GM12878 (cell line): Measurements from ENCODE around the gene KIRREL3. TPM values are rescaled to one million over a fixed set of nuclear protein-coding genes. Genes with fewer than 3 reads are reported as not detected.
A peak's percentile ranks its signal among the peaks of the same experiment; 100 is the strongest.

Experiments
- ATAC-seq: fragments of 200-7000 bp; cut with Tn5 transposase; 3 replicates; pipeline ENCODE4 v1.9.1; 2020; ENCODE audit warnings: mild to moderate bottlenecking, moderate library complexity
- BruUV-seq: library from RNA; stranded (reverse); fragments of 400-500 nt; replicated peaks from 2 replicates; lab custom pipeline; 2021; lab: Mats Ljungman, UMichigan
- CTCF ChIA-PET: fragments of 300-600 bp; sonication (Branson Sonifier 250); formaldehyde crosslinking; extraction: SDS; loops from one replicate; lab custom pipeline; 2021; ENCODE audit warnings: inconsistent platforms; lab: Yijun Ruan, JAX
- POLR2A ChIA-PET: fragments of 350-600 bp; formaldehyde crosslinking; extraction: SDS; loops from one replicate; lab custom pipeline; 2021; ENCODE audit warnings: inconsistent platforms; lab: Charles Lee
- RAD21 ChIA-PET: fragments of 300-600 bp; sonication (Branson Sonifier 250); formaldehyde crosslinking; loops from one replicate; lab custom pipeline; 2023; ENCODE audit warnings: antibody characterized with exemption; ENCODE audit not compliant: unreplicated experiment; lab: Charles Lee
- SMC1A ChIA-PET: fragments of 300-600 bp; sonication (Branson Sonifier 250); formaldehyde crosslinking; loops from one replicate; lab custom pipeline; 2023; ENCODE audit not compliant: unreplicated experiment, uncharacterized antibody; lab: Charles Lee
- DNase-seq: peaks from one replicate; pipeline ENCODE4 v3.0.0-alpha.2; 2011; ENCODE audit warnings: low read depth, low spot score
- FAIRE-seq: peaks from 3 replicates; lab custom pipeline; 2011; peaks lifted over from hg19 to GRCh38; lab: Jason Lieb, UNC
- H2AFZ ChIP-seq: 2 replicates; pipeline ENCODE4 v1.6.0; 2011; ENCODE audit warnings: low read depth, low read length, control low read depth; ENCODE audit not compliant: control insufficient read depth
- H3K27ac ChIP-seq: 2 replicates; pipeline ENCODE4 v1.5.1; 2011; ENCODE audit warnings: control low read depth; ENCODE audit not compliant: control insufficient read depth, insufficient read depth
- H3K27me3 ChIP-seq, 2 experiments: replicated peaks in 1 of 2; 2 replicates each; pipeline versions ENCODE4 v1.6.0 to v1.6.1; 2011; ENCODE audit warnings: low read length in 1 of 2; ENCODE audit not compliant: control insufficient read depth in 2 of 2, insufficient read depth in 2 of 2
- H3K36me3 ChIP-seq, 2 experiments: 2 replicates each; pipeline ENCODE4 v1.5.1; 2011; ENCODE audit warnings: low read length in 1 of 2; ENCODE audit not compliant: control insufficient read depth in 2 of 2, insufficient read depth in 2 of 2
- H3K4me1 ChIP-seq: 2 replicates; pipeline ENCODE4 v1.6.1; 2011; ENCODE audit warnings: mild to moderate bottlenecking, low read length, moderate library complexity, mixed read lengths; ENCODE audit not compliant: control insufficient read depth, insufficient read depth
- H3K4me2 ChIP-seq: 2 replicates; pipeline ENCODE4 v1.6.0; 2011; ENCODE audit warnings: control low read depth; ENCODE audit not compliant: control insufficient read depth, insufficient read depth
- H3K4me3 ChIP-seq: fragments of 200-600 bp; sonication (generic); 2 replicates; pipeline ENCODE4 v1.5.1; 2016
- H3K79me2 ChIP-seq: 2 replicates; pipeline ENCODE4 v1.6.0; 2011; ENCODE audit warnings: low read length; ENCODE audit not compliant: control insufficient read depth, insufficient read depth
- H3K9ac ChIP-seq: 2 replicates; pipeline ENCODE4 v1.8.0; 2011; ENCODE audit warnings: low read length, control low read depth, mixed read lengths; ENCODE audit not compliant: control insufficient read depth, insufficient read depth
- H3K9me3 ChIP-seq: replicated peaks from 3 replicates; pipeline ENCODE4 v1.5.1; 2011; ENCODE audit warnings: mild to moderate bottlenecking, low read length; ENCODE audit not compliant: control insufficient read depth, insufficient read depth
- H4K20me1 ChIP-seq: 2 replicates; pipeline ENCODE4 v1.6.0; 2011; ENCODE audit not compliant: control insufficient read depth, insufficient read depth
- BHLHE40 ChIP-seq, 2 experiments: fragments of 450-650 bp in 1 of 2; IDR thresholded peaks; 2 replicates each; pipeline ENCODE4 v1.6.1; 2011 to 2017; ENCODE audit warnings: low read depth in 2 of 2, borderline replicate concordance in 1 of 2, improper control_type of control experiment in 1 of 2, low read length in 1 of 2, mild to moderate bottlenecking in 1 of 2
- CBFB ChIP-seq: IDR thresholded peaks from 2 replicates; pipeline ENCODE4 v1.6.1; 2016; ENCODE audit warnings: antibody characterized with exemption, low read depth
- CEBPB ChIP-seq, 2 experiments: fragments of 150-350 bp in 1 of 2; IDR thresholded peaks; 2 replicates each; pipeline ENCODE4 v1.6.1; 2012 to 2014; ENCODE audit warnings: low read depth in 2 of 2, low read length in 2 of 2, borderline replicate concordance in 1 of 2, inconsistent platforms in 1 of 2
- CUX1 ChIP-seq: IDR thresholded peaks from 2 replicates; pipeline ENCODE4 v1.6.1; 2012; ENCODE audit warnings: improper control_type of control experiment, low read depth, low read length; ENCODE audit not compliant: insufficient replicate concordance
- EGR1 ChIP-seq, 2 experiments: IDR thresholded peaks; 1 replicate in 1 of 2; 2 replicates in 1 of 2; pipeline ENCODE4 v1.6.1; 2011 to 2012; ENCODE audit warnings: low read depth in 2 of 2, low read length in 2 of 2, borderline replicate concordance in 1 of 2, mild to moderate bottlenecking in 1 of 2, moderate library complexity in 1 of 2
- GABPA ChIP-seq: IDR thresholded peaks from 2 replicates; pipeline ENCODE4 v1.6.1; 2014; ENCODE audit warnings: antibody characterized with exemption, low read depth, mild to moderate bottlenecking, inconsistent platforms
- POLR2A ChIP-seq: IDR thresholded peaks from 2 replicates; pipeline ENCODE4 v1.6.1; 2011; ENCODE audit warnings: low read depth, mild to moderate bottlenecking, low read length
- SPI1 ChIP-seq: IDR thresholded peaks from 2 replicates; pipeline ENCODE4 v1.6.1; 2011; ENCODE audit warnings: low read depth, mild to moderate bottlenecking, low read length, moderate library complexity, borderline replicate concordance; ENCODE audit not compliant: insufficient read depth
- ZNF384 ChIP-seq: IDR thresholded peaks from 2 replicates; pipeline ENCODE4 v1.6.1; 2012; ENCODE audit warnings: low read depth, mild to moderate bottlenecking, low read length, improper control_type of control experiment, borderline replicate concordance
- WGBS: methylation state at CpG from one replicate; pipeline ENCODE4 v1.1.6; 2016; ENCODE audit warnings: low lambda C conversion rate; ENCODE audit not compliant: insufficient replicate concordance, insufficient coverage; ENCODE audit errors: missing lambda C conversion rate; 5-methylcytosine and 5-hydroxymethylcytosine counted together
- in situ Hi-C: fragments of 300-500 bp; cut with MboI; formaldehyde crosslinking; loops from 9 replicates; pipeline ENCODE4 v1.14.3; 2018; ENCODE audit warnings: mixed read lengths
- intact Hi-C: fragments of 100-400 bp; cut with micrococcal nuclease; formaldehyde crosslinking; loops from one replicate; pipeline ENCODE4 v1.14.2; 2022; ENCODE audit not compliant: unreplicated experiment
- polyA plus RNA-seq, 11 experiments: library from polyadenylated mRNA; depleted of rRNA in 4 of 11; unstranded in 6 of 11; stranded (reverse) in 5 of 11; fragments of >200 nt; fragmentation: Nextera tagmentation in 4 of 11; fragmentation: Illumina TruSeq in 1 of 11; extraction: Ambion mirVana in 4 of 11; extraction: Trizol in 1 of 11; gene quantifications; 1 replicate in 1 of 11; 2 replicates in 10 of 11; pipeline versions ENCODE4 v1.2.1 to v1.2.3, GENCODE V29; 2011 to 2016; ENCODE audit warnings: inconsistent platforms in 2 of 11, missing spikeins in 2 of 11, low read depth in 1 of 11
- total RNA-seq, 4 experiments: library from RNA; depleted of rRNA in 3 of 4; stranded (reverse); fragments of >200 nt in 3 of 4; fragmentation: Illumina TruSeq in 1 of 4; extraction: Trizol in 1 of 4; gene quantifications; 2 replicates each; pipeline versions ENCODE4 v1.2.1 to v1.2.3, GENCODE V29; 2013 to 2021
- TF ChIP-seq, protein P1 (sequence below): fragments of 150-350 bp; IDR thresholded peaks from 2 replicates; pipeline ENCODE4 v1.6.1; 2016; ENCODE audit warnings: low read depth, low read length

KIRREL3 gene
- total and polyA plus RNA-seq, 10 of the 15 experiments (the other 5 are each of a cell fraction or from before 2014, with no cell fraction given), result under 0.01 TPM; not detected in 9

DNA sequence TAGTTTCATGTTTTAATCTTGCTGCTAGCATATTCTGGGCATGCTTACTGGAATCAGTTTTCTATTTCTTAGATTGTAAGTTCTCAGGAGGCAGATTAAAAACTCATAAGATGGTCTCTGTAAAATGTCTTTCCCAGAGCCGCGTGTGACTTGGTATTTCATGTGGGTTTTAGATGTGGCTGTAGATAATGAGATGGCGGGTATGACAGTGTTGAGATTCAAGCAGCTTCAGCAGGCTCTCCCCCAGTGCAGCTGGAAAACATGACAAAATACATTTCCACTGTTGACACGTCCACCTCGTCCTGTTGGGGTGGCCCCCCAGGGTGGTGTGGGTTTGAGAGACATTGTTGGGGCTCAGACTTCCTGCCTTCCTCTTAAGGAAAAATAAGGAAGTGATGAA is 106.8 kb downstream of the KIRREL3 start:
- ATAC-seq, result no peak
- no peaks in the 10 kb centered on the region for H3K27me3 ChIP-seq

DNA sequence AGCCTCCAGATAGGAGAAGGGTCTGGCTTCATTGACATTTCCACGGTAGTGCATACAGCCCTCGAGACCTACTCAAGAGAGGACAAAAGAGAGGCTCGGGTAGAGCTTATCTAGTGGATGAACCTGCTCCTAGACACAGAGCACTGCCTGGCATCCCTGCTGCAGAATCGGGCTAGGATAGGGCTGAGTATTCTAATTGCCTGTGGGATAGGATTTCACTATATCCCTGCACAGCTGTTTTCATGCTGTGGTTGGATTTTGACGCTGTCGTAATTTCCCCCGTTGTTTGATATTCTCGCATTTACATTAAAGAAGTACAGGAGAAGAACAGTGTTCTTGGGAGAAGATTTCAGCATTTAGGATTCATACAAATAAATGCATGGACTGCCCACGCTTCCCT is 107.8 kb downstream of the KIRREL3 start:
- Histone ChIP-seq H4K20me1 (no peaks in the 10 kb centered on the region), H3K4me1 (no peaks in the 10 kb centered on the region), H3K9ac (no peak overlapping the region), H3K9me3 (no peaks in the 10 kb centered on the region; the same call in 2 of the 3 replicates), H2AFZ (no peak overlapping the region), H3K4me2 (no peak overlapping the region), H3K27ac (no peak overlapping the region), H3K36me3 (no peaks in the 10 kb centered on the region), H3K27me3 (no peaks in the 10 kb centered on the region), H3K79me2 (no peaks in the 10 kb centered on the region), H3K4me3 (no peak overlapping the region)
- RAD21 ChIA-PET, result no interaction called here
- in situ Hi-C loops, result no loop called here
- FAIRE-seq (no peak), DNase-seq (no peak), ATAC-seq (no peak)
- SMC1A ChIA-PET, result interaction anchor here (0.7 kb wide), 1 partner anchor 20 kb away, joined by 3 read pairs; no protein-coding TSS in a partner anchor
- CTCF ChIA-PET, result no interaction called here
- BruUV-seq, result no TSS peak
- POLR2A ChIA-PET, result no interaction called here
- WGBS, result 35% methylated on average over 9 of the region's 9 CpGs
- intact Hi-C loops, result no loop called here
- TF ChIP-seq, protein P1, sequence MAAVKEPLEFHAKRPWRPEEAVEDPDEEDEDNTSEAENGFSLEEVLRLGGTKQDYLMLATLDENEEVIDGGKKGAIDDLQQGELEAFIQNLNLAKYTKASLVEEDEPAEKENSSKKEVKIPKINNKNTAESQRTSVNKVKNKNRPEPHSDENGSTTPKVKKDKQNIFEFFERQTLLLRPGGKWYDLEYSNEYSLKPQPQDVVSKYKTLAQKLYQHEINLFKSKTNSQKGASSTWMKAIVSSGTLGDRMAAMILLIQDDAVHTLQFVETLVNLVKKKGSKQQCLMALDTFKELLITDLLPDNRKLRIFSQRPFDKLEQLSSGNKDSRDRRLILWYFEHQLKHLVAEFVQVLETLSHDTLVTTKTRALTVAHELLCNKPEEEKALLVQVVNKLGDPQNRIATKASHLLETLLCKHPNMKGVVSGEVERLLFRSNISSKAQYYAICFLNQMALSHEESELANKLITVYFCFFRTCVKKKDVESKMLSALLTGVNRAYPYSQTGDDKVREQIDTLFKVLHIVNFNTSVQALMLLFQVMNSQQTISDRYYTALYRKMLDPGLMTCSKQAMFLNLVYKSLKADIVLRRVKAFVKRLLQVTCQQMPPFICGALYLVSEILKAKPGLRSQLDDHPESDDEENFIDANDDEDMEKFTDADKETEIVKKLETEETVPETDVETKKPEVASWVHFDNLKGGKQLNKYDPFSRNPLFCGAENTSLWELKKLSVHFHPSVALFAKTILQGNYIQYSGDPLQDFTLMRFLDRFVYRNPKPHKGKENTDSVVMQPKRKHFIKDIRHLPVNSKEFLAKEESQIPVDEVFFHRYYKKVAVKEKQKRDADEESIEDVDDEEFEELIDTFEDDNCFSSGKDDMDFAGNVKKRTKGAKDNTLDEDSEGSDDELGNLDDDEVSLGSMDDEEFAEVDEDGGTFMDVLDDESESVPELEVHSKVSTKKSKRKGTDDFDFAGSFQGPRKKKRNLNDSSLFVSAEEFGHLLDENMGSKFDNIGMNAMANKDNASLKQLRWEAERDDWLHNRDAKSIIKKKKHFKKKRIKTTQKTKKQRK, result no peak
- TF ChIP-seq GABPA (no peak), POLR2A (no peak), CUX1 (no peak), BHLHE40 (IDR thresholded peaks at IDR 0.05; ENCODE audit: borderline replicate concordance in 1 of 2, low read depth in 2 of 2, low read length in 1 of 2) (no peak), CEBPB (IDR thresholded peaks at IDR 0.05; ENCODE audit: borderline replicate concordance in 1 of 2, low read depth in 2 of 2, low read length in 2 of 2) (no peak), CBFB (no peak)

More for the DNA sequence above, 106.8 kb downstream of the KIRREL3 start:
- Histone ChIP-seq H3K36me3 (no peaks in the 10 kb centered on the region), H2AFZ (no peak overlapping the region), H3K4me3 (no peak overlapping the region), H3K79me2 (no peaks in the 10 kb centered on the region), H3K4me1 (no peaks in the 10 kb centered on the region), H3K9me3 (no peaks in the 10 kb centered on the region; the same call in 2 of the 3 replicates), H3K4me2 (no peak overlapping the region), H3K27ac (no peak overlapping the region), H4K20me1 (no peaks in the 10 kb centered on the region), H3K9ac (no peak overlapping the region)
- ChIA-PET CTCF (no interaction called here), SMC1A (no interaction called here), POLR2A (interaction anchor here (0.6 kb wide), 1 partner anchor 178 kb away, joined by 3 read pairs; no protein-coding TSS in a partner anchor), RAD21 (no interaction called here)
- DNase-seq (no peak), FAIRE-seq (no peak)
- no TSS peak for BruUV-seq
- intact Hi-C loops (no loop called here), in situ Hi-C loops (no loop called here)
- WGBS, result 14% methylated on average over 5 of the region's 5 CpGs
- TF ChIP-seq ZNF384, result no peak
- peak; percentile 30; the same call in 1 of the 2 replicates for TF ChIP-seq SPI1
- no peak for TF ChIP-seq EGR1 (IDR thresholded peaks at IDR 0.05; ENCODE audit: borderline replicate concordance in 1 of 2, low read depth in 2 of 2, low read length in 2 of 2)
- TF ChIP-seq POLR2A, result no peak
